CD8-positive, alpha-beta memory T cell (primary cell): Measurements from ENCODE around the gene BNC1. TPM values are rescaled to one million over a fixed set of nuclear protein-coding genes. Genes with fewer than 3 reads are reported as not detected.
A peak's percentile ranks its signal among the peaks of the same experiment; 100 is the strongest.

Experiments
- CTCF ChIA-PET: fragments of 350-600 bp; sonication (Branson Sonifier 250); formaldehyde crosslinking; loops from one replicate; lab custom pipeline; 2021; ENCODE audit warnings: antibody characterized with exemption; lab: Charles Lee
- POLR2A ChIA-PET: fragments of 350-600 bp; sonication (Branson Sonifier 250); formaldehyde crosslinking; loops from one replicate; lab custom pipeline; 2021; ENCODE audit warnings: antibody characterized with exemption; lab: Charles Lee
- DNase-seq, 5 donors: peaks; one replicate each; pipeline versions ENCODE4 v3.0.0 to v3.0.0-alpha.2; 2020 to 2022; ENCODE audit warnings: mixed read lengths in 1 of 5
- H3K27ac ChIP-seq: one replicate; pipeline ENCODE4 v1.7.0; 2013; ENCODE audit warnings: low read depth, mild to moderate bottlenecking, low read length, moderate library complexity
- H3K27me3 ChIP-seq: 2 replicates; pipeline ENCODE4 v1.7.0; 2013; ENCODE audit warnings: low read length, mild to moderate bottlenecking; ENCODE audit not compliant: insufficient read depth, poor library complexity, severe bottlenecking
- H3K36me3 ChIP-seq: 2 replicates; pipeline ENCODE4 v1.7.0; 2013; ENCODE audit warnings: mild to moderate bottlenecking, low read length, moderate library complexity; ENCODE audit not compliant: insufficient read depth
- H3K4me1 ChIP-seq: 2 replicates; pipeline ENCODE4 v1.7.0; 2013; ENCODE audit warnings: mild to moderate bottlenecking, low read length, moderate library complexity; ENCODE audit not compliant: insufficient read depth
- H3K4me3 ChIP-seq: 2 replicates; pipeline ENCODE4 v1.7.0; 2013; ENCODE audit warnings: mild to moderate bottlenecking, low read length
- H3K9me3 ChIP-seq: 2 replicates; pipeline ENCODE4 v1.7.0; 2013; ENCODE audit warnings: mild to moderate bottlenecking, low read length
- H3K27ac Mint-ChIP-seq, 8 donors: one replicate each; pipeline ENCODE4 v1.8.0; 2020 to 2021; ENCODE audit warnings: mixed read lengths in 8 of 8, mild to moderate bottlenecking in 6 of 8, inconsistent platforms in 3 of 8, moderate library complexity in 3 of 8
- H3K27me3 Mint-ChIP-seq, 2 donors: one replicate each; pipeline ENCODE4 v1.8.0; 2020 to 2021; ENCODE audit warnings: mixed read lengths in 2 of 2, mild to moderate bottlenecking in 1 of 2, moderate library complexity in 1 of 2
- H3K36me3 Mint-ChIP-seq, 3 donors: one replicate each; pipeline ENCODE4 v1.8.0; 2020 to 2021; ENCODE audit warnings: mixed read lengths in 3 of 3, inconsistent platforms in 1 of 3, mild to moderate bottlenecking in 1 of 3
- H3K4me1 Mint-ChIP-seq, 3 donors: one replicate each; pipeline ENCODE4 v1.8.0; 2020 to 2021; ENCODE audit warnings: mixed read lengths in 3 of 3, inconsistent platforms in 1 of 3, mild to moderate bottlenecking in 1 of 3
- H3K4me3 Mint-ChIP-seq, 7 donors: one replicate each; pipeline ENCODE4 v1.8.0; 2020 to 2021; ENCODE audit warnings: mixed read lengths in 7 of 7, mild to moderate bottlenecking in 6 of 7, moderate library complexity in 4 of 7, inconsistent platforms in 2 of 7
- H3K9me3 Mint-ChIP-seq, 5 donors: one replicate each; pipeline ENCODE4 v1.8.0; 2020 to 2022; ENCODE audit warnings: mixed read lengths in 5 of 5, mild to moderate bottlenecking in 3 of 5, moderate library complexity in 2 of 5, inconsistent platforms in 1 of 5
- polyA plus RNA-seq: library from polyadenylated mRNA; unstranded; fragments of 300-500 nt; fragmentation: Illumina TruSeq; gene quantifications from one replicate; pipeline ENCODE4 v1.2.3, GENCODE V29; 2021
- total RNA-seq, 2 experiments: library from RNA; stranded (reverse); gene quantifications; one replicate each; pipeline ENCODE4 v1.2.3, GENCODE V29; 2021

BNC1 gene
- total and polyA plus RNA-seq, 3 experiments from 2014 or later: not detected

- Mint-ChIP-seq H3K27ac (no peak overlapping the region), H3K27me3 (peaks cover 7 to 28% of the 10 kb centered on the region in 2 donors), H3K36me3 (no peaks in the 10 kb centered on the region), H3K9me3 (peaks cover 0 to 4% (median 0%) of the 10 kb centered on the region in 5 donors), H3K4me3 (no peak overlapping the region), H3K4me1 (no peaks in the 10 kb centered on the region)
- POLR2A ChIA-PET: no interaction called here
- no peaks in the 10 kb centered on the region for H3K4me1 ChIP-seq
- H3K27ac ChIP-seq: no peak overlapping the region
- H3K4me3 ChIP-seq: no peak overlapping the region
- no peaks in the 10 kb centered on the region for H3K27me3 ChIP-seq
- no peak for DNase-seq
- H3K9me3 ChIP-seq: no peaks in the 10 kb centered on the region
- H3K36me3 ChIP-seq: no peaks in the 10 kb centered on the region
- CTCF ChIA-PET: no interaction called here
Measured at GRCh38 chr15:83319771-83320170, 35.3 kb upstream of the BNC1 start.

GRCh38 chr15:83318861-83319415 is 34.5 kb upstream of the BNC1 start:
- CTCF ChIA-PET: no interaction called here
- Histone ChIP-seq H3K27ac (no peak overlapping the region), H3K27me3 (no peaks in the 10 kb centered on the region), H3K4me3 (no peak overlapping the region), H3K36me3 (no peaks in the 10 kb centered on the region), H3K9me3 (no peaks in the 10 kb centered on the region), H3K4me1 (no peaks in the 10 kb centered on the region)
- Mint-ChIP-seq H3K4me3 (no peak overlapping the region), H3K9me3 (peaks cover 0 to 4% (median 0%) of the 10 kb centered on the region in 5 donors), H3K27me3 (peaks cover 7 to 28% of the 10 kb centered on the region in 2 donors), H3K4me1 (no peaks in the 10 kb centered on the region), H3K36me3 (no peaks in the 10 kb centered on the region), H3K27ac (peak overlapping the region in 1 of 8 donors; percentile 57)
- no peak for DNase-seq
- POLR2A ChIA-PET: no interaction called here

GRCh38 chr15:83318036-83318435 is 33.6 kb upstream of the BNC1 start:
- H3K36me3 ChIP-seq: no peaks in the 10 kb centered on the region
- Mint-ChIP-seq H3K27me3 (peaks cover 7 to 28% of the 10 kb centered on the region in 2 donors), H3K9me3 (peaks cover 0 to 4% (median 0%) of the 10 kb centered on the region in 5 donors), H3K36me3 (no peaks in the 10 kb centered on the region), H3K4me3 (no peak overlapping the region), H3K4me1 (no peaks in the 10 kb centered on the region), H3K27ac (no peak overlapping the region)
- no peak for DNase-seq
- no peak overlapping the region for H3K4me3 ChIP-seq
- ChIA-PET POLR2A (no interaction called here), CTCF (no interaction called here)
- H3K27me3 ChIP-seq: no peaks in the 10 kb centered on the region
- H3K4me1 ChIP-seq: no peaks in the 10 kb centered on the region
- no peaks in the 10 kb centered on the region for H3K9me3 ChIP-seq
- H3K27ac ChIP-seq: no peak overlapping the region

GRCh38 chr15:83312071-83312470 is 27.6 kb upstream of the BNC1 start:
- Mint-ChIP-seq H3K36me3 (no peaks in the 10 kb centered on the region), H3K4me1 (no peaks in the 10 kb centered on the region), H3K27ac (no peak overlapping the region), H3K9me3 (no peaks in the 10 kb centered on the region), H3K27me3 (peaks cover 2 to 3% of the 10 kb centered on the region in 2 donors), H3K4me3 (no peak overlapping the region)
- Histone ChIP-seq H3K4me3 (no peak overlapping the region), H3K36me3 (no peaks in the 10 kb centered on the region), H3K9me3 (no peaks in the 10 kb centered on the region), H3K27me3 (no peaks in the 10 kb centered on the region), H3K27ac (no peak overlapping the region), H3K4me1 (no peaks in the 10 kb centered on the region)
- ChIA-PET POLR2A (no interaction called here), CTCF (no interaction called here)
- DNase-seq: no peak

- Mint-ChIP-seq H3K9me3 (no peaks in the 10 kb centered on the region), H3K27me3 (peaks cover 2 to 10% of the 10 kb centered on the region in 2 donors), H3K4me1 (no peaks in the 10 kb centered on the region), H3K27ac (no peak overlapping the region), H3K36me3 (no peaks in the 10 kb centered on the region), H3K4me3 (no peak overlapping the region)
- Histone ChIP-seq H3K36me3 (no peaks in the 10 kb centered on the region), H3K4me3 (no peak overlapping the region), H3K27ac (no peak overlapping the region), H3K27me3 (no peaks in the 10 kb centered on the region), H3K9me3 (no peaks in the 10 kb centered on the region), H3K4me1 (no peaks in the 10 kb centered on the region)
- POLR2A ChIA-PET: no interaction called here
- no peak for DNase-seq
- CTCF ChIA-PET: no interaction called here
Measured at GRCh38 chr15:83310521-83311456, 26.3 kb upstream of the BNC1 start.

- Histone ChIP-seq H3K36me3 (no peaks in the 10 kb centered on the region), H3K27ac (no peak overlapping the region), H3K27me3 (no peaks in the 10 kb centered on the region), H3K4me3 (no peak overlapping the region), H3K4me1 (no peaks in the 10 kb centered on the region), H3K9me3 (no peaks in the 10 kb centered on the region)
- no peak for DNase-seq
- CTCF ChIA-PET: no interaction called here
- no peaks in the 10 kb centered on the region for H3K9me3 Mint-ChIP-seq
- no peak overlapping the region for H3K4me3 Mint-ChIP-seq
- no peaks in the 10 kb centered on the region for H3K36me3 Mint-ChIP-seq
- POLR2A ChIA-PET: no interaction called here
- H3K27me3 Mint-ChIP-seq: peaks cover 4 to 26% of the 10 kb centered on the region in 2 donors
- no peaks in the 10 kb centered on the region for H3K4me1 Mint-ChIP-seq
- H3K27ac Mint-ChIP-seq: no peak overlapping the region
Measured at GRCh38 chr15:83308671-83309070, 24.2 kb upstream of the BNC1 start.

GRCh38 chr15:83306561-83306960 is 22.1 kb upstream of the BNC1 start:
- Histone ChIP-seq H3K27me3 (no peaks in the 10 kb centered on the region), H3K4me3 (no peak overlapping the region), H3K36me3 (no peaks in the 10 kb centered on the region), H3K4me1 (no peaks in the 10 kb centered on the region), H3K27ac (no peak overlapping the region), H3K9me3 (no peaks in the 10 kb centered on the region)
- Mint-ChIP-seq H3K36me3 (no peaks in the 10 kb centered on the region), H3K9me3 (no peaks in the 10 kb centered on the region), H3K27me3 (peaks cover 8 to 38% of the 10 kb centered on the region in 2 donors), H3K27ac (no peak overlapping the region), H3K4me1 (no peaks in the 10 kb centered on the region), H3K4me3 (no peak overlapping the region)
- no peak for DNase-seq
- ChIA-PET CTCF (no interaction called here), POLR2A (no interaction called here)

- no peak overlapping the region for H3K4me3 Mint-ChIP-seq
- Histone ChIP-seq H3K4me1 (no peaks in the 10 kb centered on the region), H3K27ac (no peak overlapping the region), H3K27me3 (no peaks in the 10 kb centered on the region), H3K36me3 (no peaks in the 10 kb centered on the region), H3K9me3 (no peaks in the 10 kb centered on the region), H3K4me3 (no peak overlapping the region)
- H3K27me3 Mint-ChIP-seq: peaks cover 8 to 41% of the 10 kb centered on the region in 2 donors
- H3K9me3 Mint-ChIP-seq: no peaks in the 10 kb centered on the region
- ChIA-PET CTCF (no interaction called here), POLR2A (no interaction called here)
- no peaks in the 10 kb centered on the region for H3K36me3 Mint-ChIP-seq
- H3K27ac Mint-ChIP-seq: no peak overlapping the region
- no peak for DNase-seq
- no peaks in the 10 kb centered on the region for H3K4me1 Mint-ChIP-seq
Measured at GRCh38 chr15:83305704-83306291, 21.3 kb upstream of the BNC1 start.
